Nephron (organoid): Measurements from ENCODE around the gene NRGN.
A peak's percentile ranks its signal among the peaks of the same experiment; 100 is the strongest.
"Not testable (repeated sequence)": the region's sequence is repeated elsewhere in the genome, so short reads cannot be mapped to it uniquely, and the experiment has no call there.

Experiments
- H3K27ac Mint-ChIP-seq, 3 experiments: 2 replicates each; pipeline ENCODE4 v1.8.0; 2020; ENCODE audit warnings: mixed read lengths in 3 of 3, mild to moderate bottlenecking in 2 of 3, moderate library complexity in 1 of 3
- H3K27me3 Mint-ChIP-seq: 2 replicates; pipeline ENCODE4 v1.8.0; 2021; ENCODE audit warnings: low read depth, mild to moderate bottlenecking, moderate library complexity, mixed read lengths
- H3K36me3 Mint-ChIP-seq: 2 replicates; pipeline ENCODE4 v1.8.0; 2020; ENCODE audit warnings: low read depth, mixed read lengths
- H3K4me1 Mint-ChIP-seq: 2 replicates; pipeline ENCODE4 v1.8.0; 2020; ENCODE audit warnings: mixed read lengths
- H3K4me3 Mint-ChIP-seq, 3 experiments: 2 replicates each; pipeline ENCODE4 v1.8.0; 2020; ENCODE audit warnings: mild to moderate bottlenecking in 3 of 3, mixed read lengths in 3 of 3, moderate library complexity in 2 of 3
- H3K9me3 Mint-ChIP-seq: 2 replicates; pipeline ENCODE4 v1.8.0; 2020; ENCODE audit warnings: mixed read lengths
- TF ChIP-seq, protein P1 (sequence below), 3 experiments: fragments of 200-600 bp; sonication (generic); IDR thresholded peaks; one replicate each; pipeline ENCODE4 v1.5.0; 2021; ENCODE audit warnings: antibody characterized with exemption in 3 of 3; ENCODE audit not compliant: unreplicated experiment in 3 of 3

NRGN gene

DNA sequence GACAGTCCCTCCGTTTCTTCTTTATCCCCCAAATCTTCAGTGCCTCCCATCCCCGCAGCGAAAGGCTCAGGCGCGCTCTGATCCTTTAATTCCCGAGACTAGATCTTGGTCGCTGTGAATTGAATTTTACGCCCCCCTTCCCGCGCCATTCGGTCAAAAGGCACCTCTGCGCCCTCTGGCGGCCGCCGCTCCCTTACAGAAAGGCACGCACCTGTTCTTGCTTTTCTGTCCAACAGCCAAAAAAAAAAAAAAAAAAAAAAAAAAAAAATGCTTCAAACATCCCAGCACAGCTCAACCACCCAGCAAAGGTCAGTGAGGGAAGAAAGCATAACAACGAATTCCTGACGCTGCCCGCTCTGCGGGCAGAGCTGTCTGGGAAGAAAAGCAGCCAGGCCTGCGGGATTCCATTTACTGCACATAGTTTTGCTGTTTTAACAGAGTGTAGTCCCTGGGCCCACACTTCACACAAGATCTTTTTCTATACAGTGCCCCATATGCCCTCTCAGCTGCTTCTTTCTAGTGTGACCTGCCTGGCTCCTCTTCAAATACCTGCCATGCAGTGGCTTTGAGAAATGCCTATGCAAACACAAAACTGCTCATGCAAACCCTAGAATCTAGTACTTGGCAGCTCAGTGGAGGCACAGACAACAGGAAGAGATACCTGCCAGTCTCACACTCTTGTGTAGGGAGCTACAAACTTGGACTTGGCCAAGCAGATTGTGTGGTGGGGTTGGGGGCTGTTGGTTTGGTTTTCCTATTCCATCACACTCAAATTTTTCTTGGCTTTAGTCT lies 23.6 kb downstream of the NRGN start:
- Mint-ChIP-seq H3K27me3 (peaks cover 59% of the 10 kb centered on the region), H3K4me3 (peak overlapping the region; percentile 81 to 89 (median 86)), H3K9me3 (no peaks in the 10 kb centered on the region), H3K27ac (peak overlapping the region; percentile 79 to 91 (median 84)), H3K4me1 (peaks cover 46% of the 10 kb centered on the region), H3K36me3 (peaks cover 19% of the 10 kb centered on the region)
- TF ChIP-seq, protein P1, sequence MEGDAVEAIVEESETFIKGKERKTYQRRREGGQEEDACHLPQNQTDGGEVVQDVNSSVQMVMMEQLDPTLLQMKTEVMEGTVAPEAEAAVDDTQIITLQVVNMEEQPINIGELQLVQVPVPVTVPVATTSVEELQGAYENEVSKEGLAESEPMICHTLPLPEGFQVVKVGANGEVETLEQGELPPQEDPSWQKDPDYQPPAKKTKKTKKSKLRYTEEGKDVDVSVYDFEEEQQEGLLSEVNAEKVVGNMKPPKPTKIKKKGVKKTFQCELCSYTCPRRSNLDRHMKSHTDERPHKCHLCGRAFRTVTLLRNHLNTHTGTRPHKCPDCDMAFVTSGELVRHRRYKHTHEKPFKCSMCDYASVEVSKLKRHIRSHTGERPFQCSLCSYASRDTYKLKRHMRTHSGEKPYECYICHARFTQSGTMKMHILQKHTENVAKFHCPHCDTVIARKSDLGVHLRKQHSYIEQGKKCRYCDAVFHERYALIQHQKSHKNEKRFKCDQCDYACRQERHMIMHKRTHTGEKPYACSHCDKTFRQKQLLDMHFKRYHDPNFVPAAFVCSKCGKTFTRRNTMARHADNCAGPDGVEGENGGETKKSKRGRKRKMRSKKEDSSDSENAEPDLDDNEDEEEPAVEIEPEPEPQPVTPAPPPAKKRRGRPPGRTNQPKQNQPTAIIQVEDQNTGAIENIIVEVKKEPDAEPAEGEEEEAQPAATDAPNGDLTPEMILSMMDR (IDR thresholded peaks at IDR 0.05; ENCODE audit: unreplicated experiment in 3 of 3) = peak; percentile 75 to 84 (median 77)

DNA sequence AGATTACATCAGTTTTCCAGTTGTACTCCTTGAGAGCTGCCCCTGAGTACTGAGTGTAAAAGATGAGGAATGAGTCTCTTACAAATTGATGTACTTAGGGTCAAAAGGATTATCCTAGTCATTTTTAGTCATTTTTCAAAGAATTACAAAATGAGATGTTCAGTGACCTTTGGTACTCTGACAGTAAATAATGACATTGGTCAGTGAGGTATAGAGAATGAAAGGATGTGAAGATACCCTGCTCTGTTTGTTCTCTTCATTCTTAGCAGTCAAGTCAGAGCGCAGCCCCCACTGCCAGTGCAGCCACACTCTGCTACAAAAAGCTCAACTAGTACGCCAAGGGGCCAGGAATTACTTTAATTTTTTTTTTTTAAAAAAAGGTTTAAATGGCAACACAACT lies 26.4 kb downstream of the NRGN start:
- Mint-ChIP-seq H3K27ac (peak overlapping the region in 1 of 3 experiments; percentile 55), H3K27me3 (peaks cover 31% of the 10 kb centered on the region), H3K36me3 (peaks cover 40% of the 10 kb centered on the region), H3K4me1 (peaks cover 26% of the 10 kb centered on the region), H3K9me3 (no peaks in the 10 kb centered on the region), H3K4me3 (no peak overlapping the region)
- TF ChIP-seq, protein P1 (IDR thresholded peaks at IDR 0.05; ENCODE audit: unreplicated experiment in 3 of 3) = no peak

DNA sequence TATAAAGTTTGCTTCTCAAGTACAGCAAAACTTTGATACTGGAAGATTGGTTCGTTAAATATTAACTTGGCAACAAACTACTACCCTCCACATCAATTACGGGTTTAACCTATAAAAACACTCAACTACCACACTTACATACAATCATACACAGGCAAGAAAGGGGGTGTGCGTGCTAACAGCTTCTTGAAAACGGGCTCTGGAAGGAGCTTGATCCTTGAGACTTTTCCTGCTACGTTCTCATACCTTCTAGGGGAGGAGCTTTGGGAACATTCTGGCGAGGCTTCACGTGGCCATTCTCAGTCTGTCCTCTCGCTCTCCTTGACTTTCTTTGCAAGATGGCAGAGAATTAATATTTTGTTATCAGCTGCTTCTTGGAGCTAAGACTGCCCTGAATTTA lies 29.2 kb downstream of the NRGN start:
- Mint-ChIP-seq H3K9me3 (no peaks in the 10 kb centered on the region), H3K27ac (peak overlapping the region in 2 of 3 experiments; percentile 17 to 57), H3K36me3 (peaks cover 60% of the 10 kb centered on the region), H3K4me1 (peaks cover 15% of the 10 kb centered on the region), H3K4me3 (no peak overlapping the region), H3K27me3 (peaks cover 6% of the 10 kb centered on the region)
- TF ChIP-seq, protein P1 (IDR thresholded peaks at IDR 0.05; ENCODE audit: unreplicated experiment in 3 of 3) = no peak

DNA sequence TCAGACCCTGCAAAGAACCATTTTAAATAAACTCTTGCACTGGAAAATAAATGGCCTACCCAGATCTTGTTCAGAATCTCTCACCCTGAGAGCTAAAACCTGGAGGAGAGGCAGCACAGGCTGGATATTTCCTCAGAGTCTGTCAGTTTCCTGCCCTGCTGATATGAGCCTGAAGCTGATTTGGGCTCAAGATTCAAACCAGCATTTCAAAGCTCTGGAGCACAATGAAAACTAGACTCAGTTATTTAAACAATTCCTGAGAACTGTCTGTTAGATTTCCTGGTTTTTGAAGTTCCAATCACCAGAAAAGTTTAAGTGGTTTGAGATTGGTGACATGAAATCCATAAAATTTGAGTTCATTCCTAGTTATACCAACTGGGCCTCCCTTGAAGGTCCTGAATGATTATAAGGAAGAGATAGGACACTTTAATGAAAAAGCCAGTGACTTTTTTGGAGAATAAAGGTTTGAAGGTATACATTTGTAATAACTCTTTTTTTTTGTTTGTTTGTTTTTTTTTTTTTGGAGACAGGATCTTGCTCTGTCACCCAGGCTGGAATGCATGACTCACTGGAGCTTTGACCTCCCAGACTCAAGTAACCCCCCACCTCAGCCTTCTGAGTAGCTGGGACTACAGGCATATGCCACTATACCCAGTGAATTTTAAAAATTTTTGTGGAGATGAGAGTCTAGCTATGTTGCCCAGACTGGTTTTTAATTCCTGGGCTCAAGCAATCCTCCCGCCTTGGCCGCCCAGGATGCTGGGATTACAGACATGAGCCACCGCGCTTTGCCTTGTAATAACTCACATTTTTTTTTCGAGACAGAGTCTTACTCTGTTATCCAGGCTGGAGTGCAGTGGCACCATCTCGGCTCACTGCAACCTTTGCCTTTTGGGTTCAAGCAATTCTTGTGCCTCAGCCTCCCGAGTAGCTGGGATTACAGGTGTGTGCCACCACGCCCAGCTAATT lies 30.3 kb downstream of the NRGN start:
- Mint-ChIP-seq H3K27ac (peak overlapping the region in 1 of 3 experiments; percentile 24), H3K36me3 (peaks cover 64% of the 10 kb centered on the region), H3K4me1 (peaks cover 3% of the 10 kb centered on the region), H3K27me3 (peaks cover 2% of the 10 kb centered on the region), H3K9me3 (no peaks in the 10 kb centered on the region), H3K4me3 (no peak overlapping the region)
- TF ChIP-seq, protein P1 (IDR thresholded peaks at IDR 0.05; ENCODE audit: unreplicated experiment in 3 of 3) = no peak

DNA sequence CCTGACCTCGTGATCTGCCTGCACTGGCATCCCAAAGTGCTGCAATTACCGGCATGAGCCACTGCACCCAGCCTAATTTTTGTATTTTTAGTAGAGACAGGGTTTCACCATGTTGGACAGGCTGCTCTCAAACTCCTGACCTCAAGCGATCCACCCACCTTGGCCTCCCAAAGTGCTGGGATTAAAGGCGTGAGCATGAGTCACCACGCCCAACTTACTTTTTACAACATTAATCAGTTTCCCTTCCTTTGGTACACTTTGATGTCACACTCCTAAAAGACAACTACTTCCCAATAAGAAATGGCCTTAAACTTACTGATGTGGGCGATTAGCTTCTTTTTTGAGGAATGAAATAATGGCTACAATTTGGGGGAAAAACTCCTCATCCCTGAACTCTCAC lies 31.2 kb downstream of the NRGN start:
- not testable (repeated sequence) for H3K4me1 Mint-ChIP-seq, H3K9me3 Mint-ChIP-seq, H3K4me3 Mint-ChIP-seq, H3K27ac Mint-ChIP-seq, H3K27me3 Mint-ChIP-seq
- peaks cover 67% of the 10 kb centered on the region for H3K36me3 Mint-ChIP-seq
